Neural crest cell (in vitro differentiated cells): ENCODE measurements around the gene MBTPS1. TPM values are rescaled to one million over a fixed set of nuclear protein-coding genes. Genes with fewer than 3 reads are reported as not detected.

Experiments
- DNase-seq: peaks from one replicate; pipeline ENCODE4 v3.0.0; 2021; ENCODE audit warnings: low read depth, mixed read lengths, low spot score
- H3K27ac Mint-ChIP-seq: one replicate; pipeline ENCODE4 v1.8.0; 2021; ENCODE audit warnings: mild to moderate bottlenecking, mixed read lengths; ENCODE audit not compliant: unreplicated experiment
- H3K27me3 Mint-ChIP-seq: 2 replicates; pipeline ENCODE4 v1.8.0; 2021; ENCODE audit warnings: low read depth, mild to moderate bottlenecking, mixed read lengths
- H3K36me3 Mint-ChIP-seq: 2 replicates; pipeline ENCODE4 v1.8.0; 2021; ENCODE audit warnings: low read depth, mild to moderate bottlenecking, mixed read lengths
- H3K4me1 Mint-ChIP-seq: 2 replicates; pipeline ENCODE4 v1.8.0; 2021; ENCODE audit warnings: mixed read lengths
- H3K4me3 Mint-ChIP-seq: one replicate; pipeline ENCODE4 v1.8.0; 2021; ENCODE audit warnings: mild to moderate bottlenecking, mixed read lengths
- H3K9me3 Mint-ChIP-seq: 2 replicates; pipeline ENCODE4 v1.8.0; 2021; ENCODE audit warnings: mixed read lengths
- total RNA-seq: library from RNA; stranded (reverse); gene quantifications from 2 replicates; pipeline ENCODE4 v1.2.1, GENCODE V29; 2021
- TF ChIP-seq, protein P1 (sequence below): fragments of 200-600 bp; sonication (generic); conservative IDR thresholded peaks from 2 replicates; pipeline ENCODE4 v1.5.0; 2021; ENCODE audit warnings: antibody characterized with exemption, mild to moderate bottlenecking

MBTPS1 gene
- total RNA-seq, 1 donor from 2014 or later, result 59.0 TPM

DNA sequence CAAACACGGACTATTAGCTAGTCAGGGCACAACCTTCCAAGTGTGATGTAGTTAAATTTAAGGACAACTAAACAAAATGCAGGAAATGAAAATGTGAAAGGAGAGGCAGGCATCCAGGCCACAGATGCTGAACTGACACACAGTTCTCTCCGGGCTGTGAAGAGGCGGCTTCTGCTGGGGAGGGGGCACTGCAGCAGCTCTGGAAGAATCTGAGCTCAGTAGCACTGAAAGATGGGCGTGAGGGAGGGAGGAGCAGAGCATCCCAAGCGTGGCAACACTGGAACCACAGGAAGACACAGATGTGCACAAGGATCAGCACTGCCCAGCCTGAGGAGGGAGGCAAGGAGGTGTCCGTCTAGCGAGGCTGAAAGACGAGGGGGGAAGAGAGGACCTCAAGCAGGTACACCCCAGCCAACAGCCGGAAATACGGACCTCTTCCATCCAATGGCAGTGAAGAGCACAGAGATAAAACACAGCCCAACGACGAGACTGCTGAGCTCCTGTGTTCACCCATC, 11.4 kb downstream of the MBTPS1 start:
- Mint-ChIP-seq H3K4me3 (no peak overlapping the region), H3K4me1 (peaks cover 14% of the 10 kb centered on the region), H3K27me3 (no peaks in the 10 kb centered on the region), H3K36me3 (no peaks in the 10 kb centered on the region), H3K9me3 (no peaks in the 10 kb centered on the region), H3K27ac (peak overlapping the region; percentile 35)
- DNase-seq, result no peak
- TF ChIP-seq, protein P1, sequence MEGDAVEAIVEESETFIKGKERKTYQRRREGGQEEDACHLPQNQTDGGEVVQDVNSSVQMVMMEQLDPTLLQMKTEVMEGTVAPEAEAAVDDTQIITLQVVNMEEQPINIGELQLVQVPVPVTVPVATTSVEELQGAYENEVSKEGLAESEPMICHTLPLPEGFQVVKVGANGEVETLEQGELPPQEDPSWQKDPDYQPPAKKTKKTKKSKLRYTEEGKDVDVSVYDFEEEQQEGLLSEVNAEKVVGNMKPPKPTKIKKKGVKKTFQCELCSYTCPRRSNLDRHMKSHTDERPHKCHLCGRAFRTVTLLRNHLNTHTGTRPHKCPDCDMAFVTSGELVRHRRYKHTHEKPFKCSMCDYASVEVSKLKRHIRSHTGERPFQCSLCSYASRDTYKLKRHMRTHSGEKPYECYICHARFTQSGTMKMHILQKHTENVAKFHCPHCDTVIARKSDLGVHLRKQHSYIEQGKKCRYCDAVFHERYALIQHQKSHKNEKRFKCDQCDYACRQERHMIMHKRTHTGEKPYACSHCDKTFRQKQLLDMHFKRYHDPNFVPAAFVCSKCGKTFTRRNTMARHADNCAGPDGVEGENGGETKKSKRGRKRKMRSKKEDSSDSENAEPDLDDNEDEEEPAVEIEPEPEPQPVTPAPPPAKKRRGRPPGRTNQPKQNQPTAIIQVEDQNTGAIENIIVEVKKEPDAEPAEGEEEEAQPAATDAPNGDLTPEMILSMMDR, result no peak

DNA sequence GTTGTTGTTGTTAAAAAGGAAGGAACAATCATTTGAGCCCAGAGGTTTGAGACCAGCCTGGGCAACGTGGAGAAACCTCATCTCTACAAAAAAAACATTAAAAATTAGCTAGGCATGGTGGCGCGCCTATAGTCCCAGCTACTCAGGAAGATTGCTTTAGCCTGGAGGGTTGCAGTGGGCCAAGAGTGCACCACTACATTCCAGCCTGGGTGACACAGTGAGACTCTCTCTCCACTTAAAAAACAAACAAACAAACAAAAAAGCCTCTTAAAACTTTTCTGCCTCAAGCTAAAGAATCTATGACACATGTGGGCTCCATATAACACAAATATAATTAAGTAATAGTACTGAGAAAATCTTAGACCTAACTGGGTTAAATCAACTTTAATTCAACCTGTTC, 12.5 kb downstream of the MBTPS1 start:
- H3K4me1 Mint-ChIP-seq, result peaks cover 14% of the 10 kb centered on the region
- H3K9me3 Mint-ChIP-seq, result no peaks in the 10 kb centered on the region
- TF ChIP-seq, protein P1, result no peak
- H3K27ac Mint-ChIP-seq, result no peak overlapping the region
- no peaks in the 10 kb centered on the region for H3K36me3 Mint-ChIP-seq
- no peaks in the 10 kb centered on the region for H3K27me3 Mint-ChIP-seq
- H3K4me3 Mint-ChIP-seq, result no peak overlapping the region
- DNase-seq, result no peak

DNA sequence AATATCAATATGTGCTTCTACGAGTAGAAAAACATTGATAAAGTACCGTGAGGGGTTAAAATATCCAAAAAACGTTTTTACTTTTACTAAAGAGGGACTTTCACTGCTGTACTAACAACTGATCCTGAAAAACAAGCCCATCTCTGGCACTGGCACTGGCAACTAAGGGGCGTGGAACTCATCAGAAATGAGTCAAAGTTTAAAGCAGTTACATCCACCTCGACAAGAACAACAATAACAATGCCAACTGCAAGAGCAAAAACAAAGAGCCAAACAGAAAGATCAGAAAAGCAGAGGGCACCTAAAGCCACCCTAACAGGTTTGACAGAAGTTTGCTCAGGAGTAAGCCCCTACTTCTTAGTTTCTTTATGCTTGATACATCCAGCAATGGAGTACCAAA, 13.1 kb downstream of the MBTPS1 start:
- no peak overlapping the region for H3K27ac Mint-ChIP-seq

DNA sequence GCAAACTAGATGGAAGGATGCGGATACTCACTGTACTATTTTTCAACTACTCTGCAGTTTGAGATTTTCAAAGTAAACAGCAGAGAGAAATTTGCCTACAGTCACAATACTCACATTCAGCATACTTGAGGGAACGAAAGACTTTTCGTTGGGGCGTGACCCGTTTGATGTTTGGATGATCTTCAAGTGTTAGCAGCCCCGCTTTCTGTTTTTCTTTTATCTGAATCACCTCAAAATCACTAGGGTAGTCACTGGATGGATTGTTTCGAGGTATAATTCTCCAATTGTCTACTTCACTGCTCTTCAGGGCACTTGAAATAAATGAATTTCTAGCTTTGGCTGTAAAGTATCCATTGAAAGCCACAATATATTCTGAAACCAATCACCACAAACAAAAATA, 17.8 kb downstream of the MBTPS1 start:
- H3K9me3 Mint-ChIP-seq, result no peaks in the 10 kb centered on the region
- no peaks in the 10 kb centered on the region for H3K27me3 Mint-ChIP-seq
- H3K36me3 Mint-ChIP-seq, result no peaks in the 10 kb centered on the region
- TF ChIP-seq, protein P1, result no peak
- no peaks in the 10 kb centered on the region for H3K4me1 Mint-ChIP-seq
- H3K27ac Mint-ChIP-seq, result no peak overlapping the region
- H3K4me3 Mint-ChIP-seq, result no peak overlapping the region
- DNase-seq, result no peak

More for the DNA sequence above, 13.1 kb downstream of the MBTPS1 start:
- Mint-ChIP-seq H3K9me3 (no peaks in the 10 kb centered on the region), H3K4me1 (peaks cover 14% of the 10 kb centered on the region), H3K4me3 (no peak overlapping the region), H3K27me3 (no peaks in the 10 kb centered on the region), H3K36me3 (no peaks in the 10 kb centered on the region)
- DNase-seq, result no peak
- TF ChIP-seq, protein P1, result no peak

DNA sequence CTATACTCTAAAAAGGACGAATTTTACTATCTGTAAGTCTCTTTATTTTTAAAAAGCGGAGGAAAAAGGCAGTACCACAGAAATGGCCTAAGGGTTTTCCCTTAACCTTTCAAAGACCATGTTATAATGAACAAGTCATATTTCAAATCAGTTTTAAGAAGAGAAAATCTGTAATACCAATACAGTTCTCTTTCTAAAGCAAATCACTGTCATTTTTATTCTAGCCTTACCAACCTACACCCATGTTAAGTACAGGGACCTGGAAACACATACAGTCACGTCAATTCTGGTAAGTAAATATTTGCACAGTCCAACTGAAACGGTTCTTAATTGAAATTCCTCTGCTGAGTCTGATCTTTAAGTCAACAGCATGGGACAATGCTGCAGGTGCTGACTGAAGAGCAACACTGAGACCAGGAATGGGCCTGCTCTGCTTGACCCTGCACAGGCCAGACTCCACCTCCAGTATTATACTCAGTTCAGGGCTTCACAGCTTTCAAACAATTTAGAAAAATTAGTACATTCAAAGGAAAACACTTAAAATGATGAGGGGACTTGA, 20.2 kb downstream of the MBTPS1 start:
- H3K36me3 Mint-ChIP-seq, result peaks cover 4% of the 10 kb centered on the region
- no peaks in the 10 kb centered on the region for H3K27me3 Mint-ChIP-seq
- H3K4me1 Mint-ChIP-seq, result no peaks in the 10 kb centered on the region
- no peak overlapping the region for H3K27ac Mint-ChIP-seq
- no peaks in the 10 kb centered on the region for H3K9me3 Mint-ChIP-seq
- no peak overlapping the region for H3K4me3 Mint-ChIP-seq
- TF ChIP-seq, protein P1, result no peak
- DNase-seq, result no peak
